Activated CD4-positive, alpha-beta T cell treated with anti-CD3 and anti-CD28 coated beads, Interleukin-2, amount 50 U/mL, for 1 hour (primary cell): Measurements from ENCODE around the gene RMND5A.

ENCODE experiments used
- DNase-seq: peaks from one replicate; pipeline ENCODE4 v3.0.0-alpha.2; 2020

Gene RMND5A

GRCh38 chr2:86768189-86768949 is 48.3 kb downstream of the RMND5A start:
- DNase-seq = no peak

- no peak for DNase-seq
These were observed 49.7 kb downstream of the RMND5A start for GRCh38 chr2:86769838-86770237.

GRCh38 chr2:86770816-86771301 is 50.8 kb downstream of the RMND5A start:
- DNase-seq = no peak

- no peak for DNase-seq
These were observed 52.5 kb downstream of the RMND5A start for GRCh38 chr2:86772611-86773010.

GRCh38 chr2:86774862-86775261 is 54.8 kb downstream of the RMND5A start:
- no peak for DNase-seq

- no peak for DNase-seq
These were observed 55.2 kb downstream of the RMND5A start for GRCh38 chr2:86775338-86775737.

- no peak for DNase-seq
These were observed 56.4 kb downstream of the RMND5A start for GRCh38 chr2:86776532-86776931.

- DNase-seq = no peak
These were observed 58.9 kb downstream of the RMND5A start for GRCh38 chr2:86778957-86779356.

- no peak for DNase-seq
These were observed 59.9 kb downstream of the RMND5A start for GRCh38 chr2:86779971-86780370.

GRCh38 chr2:86781363-86781762 is 61.3 kb downstream of the RMND5A start:
- DNase-seq = no peak

GRCh38 chr2:86782748-86783147 is 62.7 kb downstream of the RMND5A start:
- DNase-seq = no peak

GRCh38 chr2:86783615-86784339 is 63.7 kb downstream of the RMND5A start:
- no peak for DNase-seq

GRCh38 chr2:86785456-86785855 is 65.4 kb downstream of the RMND5A start:
- no peak for DNase-seq

- DNase-seq = no peak
These were observed 66.0 kb downstream of the RMND5A start for GRCh38 chr2:86786001-86786536.

GRCh38 chr2:86787736-86788135 is 67.6 kb downstream of the RMND5A start:
- no peak for DNase-seq

GRCh38 chr2:86788165-86788564 is 68.1 kb downstream of the RMND5A start:
- no peak for DNase-seq

GRCh38 chr2:86788881-86789686 is 69.0 kb downstream of the RMND5A start:
- no peak for DNase-seq

- DNase-seq = no peak
These were observed 69.6 kb downstream of the RMND5A start for GRCh38 chr2:86789687-86790133.

- no peak for DNase-seq
These were observed 70.1 kb downstream of the RMND5A start for GRCh38 chr2:86790134-86790675.

GRCh38 chr2:86790676-86791572 is 70.8 kb downstream of the RMND5A start, which contains the start of gene CD8A:
CD8A (minus strand) TSS chr2:86790913; CDS start chr2:86790825, 88 bp downstream.
- DNase-seq = no peak

- DNase-seq = no peak
These were observed 71.5 kb downstream of the RMND5A start for GRCh38 chr2:86791573-86791972.

- no peak for DNase-seq
These were observed 73.7 kb downstream of the RMND5A start for GRCh38 chr2:86793752-86794151.
